Stimulated activated naive CD4-positive, alpha-beta T cell (primary cell): ENCODE data around the gene DGKD.

Experiments used
- DNase-seq, 6 experiments: peaks; one replicate each; lab custom pipeline; 2025; lab: John Stamatoyannopoulos, UW

Gene DGKD

GRCh38 chr2:233336541-233336940 lies 17.8 kb upstream of the DGKD start:
- DNase-seq: no peak

DNA sequence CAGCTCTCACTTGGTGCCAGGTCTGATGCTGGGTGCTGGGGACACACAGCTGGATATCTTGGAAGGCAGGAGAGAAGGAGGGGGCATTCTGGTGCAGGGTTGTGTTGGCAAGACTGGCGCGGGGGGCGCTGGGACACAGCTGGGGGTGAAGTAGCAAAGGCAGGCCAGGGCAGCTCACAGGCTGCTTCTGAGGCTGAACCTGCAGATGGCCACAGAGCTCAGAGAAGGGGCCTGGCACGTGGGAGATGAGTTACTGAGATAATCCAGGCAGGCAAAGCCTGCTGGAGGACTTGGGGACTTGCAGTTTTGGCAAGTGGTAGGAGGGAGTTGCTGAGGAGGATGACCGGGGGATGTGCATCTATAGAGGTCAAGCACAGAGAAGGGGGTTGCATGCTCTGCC lies 16.2 kb upstream of the DGKD start:
- DNase-seq: no peak

- no peak for DNase-seq
These were observed 15.4 kb upstream of the DGKD start for GRCh38 chr2:233338812-233339368.

- DNase-seq: no peak
These were observed 14.9 kb upstream of the DGKD start for GRCh38 chr2:233339427-233339826.

DNA sequence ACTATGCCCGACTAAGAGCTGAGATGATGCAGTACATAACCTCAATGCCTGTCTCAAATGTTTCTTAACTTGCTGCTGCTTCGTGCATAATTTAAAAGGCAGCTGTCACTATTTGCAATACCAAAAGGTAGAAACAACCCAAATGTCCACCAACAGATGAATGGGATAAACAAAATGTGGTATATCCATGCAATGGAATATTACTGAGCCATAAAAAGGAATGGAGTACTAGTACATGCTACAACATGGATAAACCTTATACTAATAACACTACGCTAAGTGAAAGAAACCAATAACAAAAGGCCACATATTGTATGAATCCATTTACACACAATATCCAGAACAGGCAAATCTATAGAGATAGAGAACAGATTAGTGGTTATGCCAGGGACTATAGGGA lies 13.0 kb upstream of the DGKD start:
- DNase-seq: no peak

DNA sequence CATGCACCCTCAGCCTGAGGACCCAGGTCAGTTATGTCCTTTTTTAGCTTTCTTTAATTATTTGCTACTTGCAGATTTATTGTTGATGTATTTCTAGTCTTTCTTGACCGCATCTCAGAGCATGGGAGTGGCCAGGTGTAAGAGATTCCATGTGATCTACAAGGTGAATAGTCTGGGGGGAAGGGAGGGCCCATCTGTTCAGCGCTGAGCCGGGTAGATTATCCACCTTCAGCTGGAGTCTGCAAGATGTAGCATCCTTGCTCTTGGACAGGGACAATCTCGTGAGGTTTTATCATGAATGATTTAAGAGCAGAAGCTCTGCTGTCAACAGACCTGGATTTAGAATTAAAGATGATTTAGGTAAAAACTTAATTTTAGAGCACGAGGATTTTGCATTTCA lies 12.0 kb upstream of the DGKD start:
- no peak for DNase-seq

DNA sequence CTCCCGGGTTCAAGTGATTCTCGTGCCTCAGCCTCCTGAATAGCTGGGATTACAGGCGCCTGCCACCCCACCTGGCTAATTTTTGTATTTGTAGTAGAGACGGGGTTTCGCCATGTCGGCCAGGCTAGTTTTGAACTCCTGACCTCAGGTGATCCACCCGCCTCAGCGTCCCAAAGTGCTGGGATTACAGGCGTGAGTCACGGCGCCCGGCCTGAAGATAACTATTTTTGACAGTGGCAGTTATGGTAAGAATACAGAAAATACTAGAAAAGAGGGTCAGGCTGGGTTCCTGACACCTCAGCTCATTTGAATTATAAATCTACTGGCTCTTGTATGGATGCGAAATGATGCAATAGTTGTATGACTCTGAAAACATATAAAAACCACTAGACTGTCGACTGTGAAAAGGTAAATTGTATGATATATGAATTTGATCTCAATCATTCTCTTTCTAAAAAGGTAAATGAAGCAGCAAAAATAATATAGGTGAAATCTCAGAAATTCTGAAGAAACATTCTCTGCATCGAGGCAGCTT lies 11.1 kb upstream of the DGKD start:
- no peak for DNase-seq

DNA sequence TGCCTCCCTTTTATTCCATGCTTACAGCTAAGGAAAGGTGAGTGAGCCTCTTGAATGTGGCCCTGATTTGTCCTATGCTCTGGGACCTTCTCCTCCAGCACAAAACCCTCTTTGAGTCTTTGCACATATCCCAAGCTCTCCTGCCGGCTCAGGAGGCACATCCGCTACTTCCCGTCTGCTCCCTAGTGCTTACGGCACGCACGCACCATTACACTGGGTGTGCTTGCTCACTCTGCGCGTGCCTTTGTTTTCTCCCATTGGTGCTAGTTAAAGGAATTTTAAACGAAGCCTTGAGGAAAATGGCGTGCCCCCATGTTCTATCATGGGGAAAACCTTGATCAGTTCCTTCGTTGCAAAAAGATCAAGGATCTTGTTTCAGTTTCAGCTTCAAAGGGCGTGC lies 7.9 kb upstream of the DGKD start:
- DNase-seq: no peak

GRCh38 chr2:233346930-233347329 lies 7.4 kb upstream of the DGKD start:
- no peak for DNase-seq

GRCh38 chr2:233349005-233349998 lies 5.0 kb upstream of the DGKD start:
- DNase-seq: no peak

- DNase-seq: no peak
These were observed 3.6 kb upstream of the DGKD start for GRCh38 chr2:233350708-233351107.

- DNase-seq: no peak
These were observed 2.9 kb upstream of the DGKD start for GRCh38 chr2:233351423-233351822.

- DNase-seq: peak in 1 of 6 experiments; percentile 11
These were observed 2.0 kb upstream of the DGKD start for GRCh38 chr2:233352141-233352842.

GRCh38 chr2:233353101-233353768 lies 1.1 kb upstream of the DGKD start:
- no peak for DNase-seq

DNA sequence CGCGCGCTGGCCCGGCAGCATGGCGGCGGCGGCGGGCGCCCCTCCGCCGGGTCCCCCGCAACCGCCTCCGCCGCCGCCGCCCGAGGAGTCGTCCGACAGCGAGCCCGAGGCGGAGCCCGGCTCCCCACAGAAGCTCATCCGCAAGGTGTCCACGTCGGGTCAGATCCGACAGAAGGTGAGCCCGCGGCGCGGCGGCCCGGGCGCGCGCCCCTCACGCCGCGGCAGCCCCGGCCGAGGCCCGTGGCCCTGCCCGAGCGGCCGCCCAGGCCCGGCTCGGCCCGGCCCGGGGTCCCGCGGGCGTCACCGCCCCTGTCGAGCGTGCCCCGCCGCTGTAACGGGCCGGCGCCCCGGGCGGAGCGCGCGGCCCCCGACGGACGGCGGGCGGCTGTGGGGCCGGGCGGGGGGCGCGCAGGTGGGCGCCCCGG lies 218 bp downstream of the DGKD start:
- no peak for DNase-seq

- peak in 2 of 6 experiments; percentile 17 to 31 for DNase-seq
These were observed 779 bp downstream of the DGKD start for GRCh38 chr2:233354971-233355574.

DNA sequence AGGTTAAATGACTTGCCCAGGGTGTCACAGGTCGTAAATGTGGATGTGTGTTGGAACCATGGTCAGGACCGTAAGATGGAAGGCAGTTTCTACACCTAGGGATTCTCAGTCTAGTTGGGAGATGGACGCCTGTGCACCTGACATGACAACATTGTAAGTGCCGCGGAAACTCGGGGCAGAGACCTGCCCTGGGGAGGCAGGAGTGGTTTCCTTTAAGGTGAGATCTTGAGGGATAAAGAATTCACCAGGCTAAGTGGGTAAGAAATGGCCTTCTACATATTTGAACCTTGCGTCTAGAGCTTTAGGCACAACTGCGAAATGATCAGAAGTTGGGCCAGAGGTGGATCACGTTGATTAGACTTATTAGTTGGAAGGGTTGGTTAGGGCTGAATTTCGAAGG lies 1.6 kb downstream of the DGKD start:
- no peak for DNase-seq

DNA sequence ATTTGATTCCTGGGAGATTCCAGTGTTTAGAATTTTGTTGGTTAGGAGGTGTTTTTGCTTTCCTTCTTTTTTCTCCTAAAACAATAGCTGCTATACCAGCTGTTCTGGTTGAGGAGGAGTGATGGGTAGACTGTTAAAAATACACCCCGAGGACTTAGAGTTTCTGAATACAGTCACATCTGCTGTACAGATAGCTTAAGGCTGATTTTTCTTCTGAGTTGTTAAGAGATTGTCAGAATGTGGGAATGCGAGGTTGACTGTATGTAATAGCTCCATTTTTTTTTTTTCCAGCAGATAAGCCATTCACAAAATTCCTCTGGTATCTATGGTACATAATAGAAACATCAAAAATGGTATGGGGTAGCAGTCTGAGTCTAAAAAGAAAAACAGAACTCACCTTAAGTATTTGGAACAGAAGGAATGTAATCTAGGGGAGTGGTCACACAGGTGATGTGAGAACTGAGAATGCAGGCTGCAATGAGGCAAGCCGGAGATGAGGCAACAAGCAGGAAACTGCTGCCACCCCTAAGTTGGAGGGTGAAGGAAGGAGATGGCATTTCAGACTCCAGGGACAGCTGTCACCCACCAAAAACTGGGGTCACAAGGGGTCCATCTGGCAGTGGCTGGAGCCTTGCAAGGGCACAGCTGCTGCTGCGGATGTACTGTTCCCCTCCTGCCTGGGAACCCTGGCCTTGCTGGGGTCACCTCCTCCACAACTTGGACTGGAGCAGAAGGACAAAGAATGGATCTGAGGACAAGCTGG lies 2.4 kb downstream of the DGKD start:
- DNase-seq: peak in 1 of 6 experiments; percentile 11

DNA sequence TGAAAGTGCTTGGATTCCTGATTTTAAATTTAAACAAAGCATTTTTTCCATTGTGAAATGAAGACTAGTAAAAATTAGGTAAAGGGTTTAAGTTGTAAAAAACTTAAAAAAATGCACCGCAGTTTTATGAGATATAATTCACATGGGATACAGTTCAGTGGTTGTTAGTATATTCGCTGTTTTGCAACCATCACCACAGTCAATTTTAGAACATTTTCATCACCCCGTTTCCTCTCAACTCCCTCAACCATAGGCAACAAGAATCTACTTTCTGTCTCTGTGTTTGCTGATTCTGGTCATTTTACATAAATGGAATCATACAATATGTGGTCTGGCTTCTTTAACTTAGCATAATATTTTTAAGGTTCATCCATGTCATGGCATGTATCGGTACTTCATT lies 4.0 kb downstream of the DGKD start:
- DNase-seq: no peak

DNA sequence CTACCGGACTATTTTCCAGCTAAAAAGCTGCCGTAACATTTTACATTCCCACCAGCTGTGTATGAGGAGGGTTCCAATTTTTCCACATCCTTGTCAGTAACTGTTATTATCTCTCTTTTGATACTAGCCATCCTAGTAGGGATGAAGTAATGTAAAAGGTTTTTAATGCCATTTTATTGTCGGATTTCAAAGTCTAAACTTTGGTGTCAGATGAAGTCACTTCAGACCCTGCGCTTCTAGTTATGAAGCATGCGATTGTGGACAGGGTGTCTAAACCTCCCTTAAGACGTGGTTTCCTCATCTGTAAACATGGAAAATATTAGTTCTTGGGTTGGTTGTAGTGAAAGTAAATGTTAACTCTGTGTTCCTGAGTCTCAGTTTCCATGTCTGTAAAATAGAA lies 4.7 kb downstream of the DGKD start:
- no peak for DNase-seq

GRCh38 chr2:233359823-233360222 lies 5.5 kb downstream of the DGKD start:
- no peak for DNase-seq
